ENCODE measurements around the gene ADAMTS17. TPM values are rescaled to one million over a fixed set of nuclear protein-coding genes. Genes with fewer than 3 reads are reported as not detected.

ADAMTS17 gene
- total and polyA plus RNA-seq, 4 donors, result 0.28 to 46.9 (median 9.1) TPM

DNA sequence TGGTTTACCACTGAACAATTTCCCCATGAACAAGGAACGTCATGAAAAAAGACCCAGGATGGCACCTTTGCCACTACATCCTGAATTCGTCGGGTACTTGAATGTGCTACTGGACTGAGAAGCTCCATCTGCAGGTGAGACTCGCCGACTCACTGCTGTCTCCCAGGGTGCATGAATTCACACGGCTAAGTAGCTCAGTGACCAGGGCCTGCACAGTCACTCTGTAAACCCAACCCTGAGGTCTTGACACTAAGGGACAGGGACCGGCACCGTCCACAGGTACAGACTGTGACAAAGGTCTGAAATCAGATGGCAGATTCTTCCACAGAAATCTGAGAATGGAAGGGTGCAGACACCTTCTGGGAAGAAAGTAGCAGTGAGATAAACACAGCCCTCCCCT is 187.4 kb downstream of the ADAMTS17 start:
- TF ChIP-seq TAF1 (conservative IDR thresholded peaks at IDR 0.05) (no peak), HNF4A (conservative IDR thresholded peaks at IDR 0.05) (no peak)
- TF ChIP-seq, protein P1, sequence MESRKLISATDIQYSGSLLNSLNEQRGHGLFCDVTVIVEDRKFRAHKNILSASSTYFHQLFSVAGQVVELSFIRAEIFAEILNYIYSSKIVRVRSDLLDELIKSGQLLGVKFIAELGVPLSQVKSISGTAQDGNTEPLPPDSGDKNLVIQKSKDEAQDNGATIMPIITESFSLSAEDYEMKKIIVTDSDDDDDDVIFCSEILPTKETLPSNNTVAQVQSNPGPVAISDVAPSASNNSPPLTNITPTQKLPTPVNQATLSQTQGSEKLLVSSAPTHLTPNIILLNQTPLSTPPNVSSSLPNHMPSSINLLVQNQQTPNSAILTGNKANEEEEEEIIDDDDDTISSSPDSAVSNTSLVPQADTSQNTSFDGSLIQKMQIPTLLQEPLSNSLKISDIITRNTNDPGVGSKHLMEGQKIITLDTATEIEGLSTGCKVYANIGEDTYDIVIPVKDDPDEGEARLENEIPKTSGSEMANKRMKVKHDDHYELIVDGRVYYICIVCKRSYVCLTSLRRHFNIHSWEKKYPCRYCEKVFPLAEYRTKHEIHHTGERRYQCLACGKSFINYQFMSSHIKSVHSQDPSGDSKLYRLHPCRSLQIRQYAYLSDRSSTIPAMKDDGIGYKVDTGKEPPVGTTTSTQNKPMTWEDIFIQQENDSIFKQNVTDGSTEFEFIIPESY (IDR thresholded peaks at IDR 0.05), result no peak
- no peak for DNase-seq (ENCODE audit: low spot score)
- H3K27me3 ChIP-seq (ENCODE audit: control insufficient read depth in 4 of 4, insufficient read depth in 4 of 4, low read length in 3 of 4), result no peaks in the 10 kb centered on the region

DNA sequence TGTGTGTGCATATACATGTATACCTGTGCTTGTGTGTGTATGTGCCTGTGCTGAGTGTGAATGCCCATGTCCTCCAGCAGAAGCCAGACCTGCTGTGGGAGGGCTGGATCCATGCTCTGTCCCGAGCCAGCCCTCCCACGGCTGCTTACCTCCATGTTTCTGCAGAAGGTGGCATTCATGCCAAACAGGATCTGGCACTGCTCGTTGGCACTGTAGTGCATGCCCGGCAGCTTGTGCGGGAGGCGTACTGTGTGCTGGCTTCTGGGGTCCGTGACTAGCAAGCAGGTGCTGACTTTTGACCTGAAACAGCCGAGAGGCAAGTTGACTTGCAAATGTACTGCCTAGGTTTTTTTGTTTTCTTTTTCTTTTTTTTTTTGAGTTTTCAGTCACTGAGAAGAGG is 189.3 kb downstream of the ADAMTS17 start:
- H3K36me3 ChIP-seq (ENCODE audit: control insufficient read depth in 4 of 4, insufficient read depth in 3 of 4, low read depth in 1 of 4, low read length in 3 of 4), result peaks cover 2 to 12% (median 6%) of the 10 kb centered on the region in 4 donors
- 89% methylated on average over 8 of the region's 8 CpGs for WGBS
- H3K9me3 ChIP-seq (ENCODE audit: control insufficient read depth in 4 of 4, low read length in 3 of 4), result peaks cover 2 to 9% (median 8%) of the 10 kb centered on the region in 4 donors
- DNase-seq (ENCODE audit: low spot score), result no peak
- H3K27me3 ChIP-seq (ENCODE audit: control insufficient read depth in 4 of 4, insufficient read depth in 4 of 4, low read length in 3 of 4), result no peaks in the 10 kb centered on the region
- H3K4me3 ChIP-seq (ENCODE audit: low read depth in 1 of 3, low read length in 3 of 3), result no peak overlapping the region
- H3K9ac ChIP-seq (ENCODE audit: low read depth in 1 of 2, low read length in 2 of 2), result no peak overlapping the region
- TF ChIP-seq, protein P2, sequence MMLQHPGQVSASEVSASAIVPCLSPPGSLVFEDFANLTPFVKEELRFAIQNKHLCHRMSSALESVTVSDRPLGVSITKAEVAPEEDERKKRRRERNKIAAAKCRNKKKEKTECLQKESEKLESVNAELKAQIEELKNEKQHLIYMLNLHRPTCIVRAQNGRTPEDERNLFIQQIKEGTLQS (IDR thresholded peaks at IDR 0.05), result no peak
- no peak for TF ChIP-seq YY1 (IDR thresholded peaks at IDR 0.05)
- no peak for TF ChIP-seq HNF4A (conservative IDR thresholded peaks at IDR 0.05)
- no peak for TF ChIP-seq SP1 (IDR thresholded peaks at IDR 0.05)
- TF ChIP-seq NR2F2 (IDR thresholded peaks at IDR 0.05), result no peak
- TF ChIP-seq FOXA1 (IDR thresholded peaks at IDR 0.05), result no peak
- TF ChIP-seq RAD21 (IDR thresholded peaks at IDR 0.05), result no peak
- TF ChIP-seq, protein P1 (IDR thresholded peaks at IDR 0.05), result no peak
- TF ChIP-seq HNF4G (IDR thresholded peaks at IDR 0.05), result no peak
- no peak for TF ChIP-seq FOXA2 (IDR thresholded peaks at IDR 0.05)
- no peak for TF ChIP-seq GABPA (IDR thresholded peaks at IDR 0.05 in 1 of 2, conservative IDR thresholded peaks at IDR 0.05 in 1 of 2)
- TF ChIP-seq EGR1 (IDR thresholded peaks at IDR 0.05; ENCODE audit: low read depth in 2 of 2), result no peak
- TF ChIP-seq, protein P3, sequence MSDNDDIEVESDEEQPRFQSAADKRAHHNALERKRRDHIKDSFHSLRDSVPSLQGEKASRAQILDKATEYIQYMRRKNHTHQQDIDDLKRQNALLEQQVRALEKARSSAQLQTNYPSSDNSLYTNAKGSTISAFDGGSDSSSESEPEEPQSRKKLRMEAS (IDR thresholded peaks at IDR 0.05), result no peak
- no peak for TF ChIP-seq JUND (IDR thresholded peaks at IDR 0.05)
- TF ChIP-seq, protein P4, sequence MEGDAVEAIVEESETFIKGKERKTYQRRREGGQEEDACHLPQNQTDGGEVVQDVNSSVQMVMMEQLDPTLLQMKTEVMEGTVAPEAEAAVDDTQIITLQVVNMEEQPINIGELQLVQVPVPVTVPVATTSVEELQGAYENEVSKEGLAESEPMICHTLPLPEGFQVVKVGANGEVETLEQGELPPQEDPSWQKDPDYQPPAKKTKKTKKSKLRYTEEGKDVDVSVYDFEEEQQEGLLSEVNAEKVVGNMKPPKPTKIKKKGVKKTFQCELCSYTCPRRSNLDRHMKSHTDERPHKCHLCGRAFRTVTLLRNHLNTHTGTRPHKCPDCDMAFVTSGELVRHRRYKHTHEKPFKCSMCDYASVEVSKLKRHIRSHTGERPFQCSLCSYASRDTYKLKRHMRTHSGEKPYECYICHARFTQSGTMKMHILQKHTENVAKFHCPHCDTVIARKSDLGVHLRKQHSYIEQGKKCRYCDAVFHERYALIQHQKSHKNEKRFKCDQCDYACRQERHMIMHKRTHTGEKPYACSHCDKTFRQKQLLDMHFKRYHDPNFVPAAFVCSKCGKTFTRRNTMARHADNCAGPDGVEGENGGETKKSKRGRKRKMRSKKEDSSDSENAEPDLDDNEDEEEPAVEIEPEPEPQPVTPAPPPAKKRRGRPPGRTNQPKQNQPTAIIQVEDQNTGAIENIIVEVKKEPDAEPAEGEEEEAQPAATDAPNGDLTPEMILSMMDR (IDR thresholded peaks at IDR 0.05; ENCODE audit: low read depth, low read length, missing input control), result no peak
- no peak for TF ChIP-seq TAF1 (conservative IDR thresholded peaks at IDR 0.05)
- TF ChIP-seq, protein P5, sequence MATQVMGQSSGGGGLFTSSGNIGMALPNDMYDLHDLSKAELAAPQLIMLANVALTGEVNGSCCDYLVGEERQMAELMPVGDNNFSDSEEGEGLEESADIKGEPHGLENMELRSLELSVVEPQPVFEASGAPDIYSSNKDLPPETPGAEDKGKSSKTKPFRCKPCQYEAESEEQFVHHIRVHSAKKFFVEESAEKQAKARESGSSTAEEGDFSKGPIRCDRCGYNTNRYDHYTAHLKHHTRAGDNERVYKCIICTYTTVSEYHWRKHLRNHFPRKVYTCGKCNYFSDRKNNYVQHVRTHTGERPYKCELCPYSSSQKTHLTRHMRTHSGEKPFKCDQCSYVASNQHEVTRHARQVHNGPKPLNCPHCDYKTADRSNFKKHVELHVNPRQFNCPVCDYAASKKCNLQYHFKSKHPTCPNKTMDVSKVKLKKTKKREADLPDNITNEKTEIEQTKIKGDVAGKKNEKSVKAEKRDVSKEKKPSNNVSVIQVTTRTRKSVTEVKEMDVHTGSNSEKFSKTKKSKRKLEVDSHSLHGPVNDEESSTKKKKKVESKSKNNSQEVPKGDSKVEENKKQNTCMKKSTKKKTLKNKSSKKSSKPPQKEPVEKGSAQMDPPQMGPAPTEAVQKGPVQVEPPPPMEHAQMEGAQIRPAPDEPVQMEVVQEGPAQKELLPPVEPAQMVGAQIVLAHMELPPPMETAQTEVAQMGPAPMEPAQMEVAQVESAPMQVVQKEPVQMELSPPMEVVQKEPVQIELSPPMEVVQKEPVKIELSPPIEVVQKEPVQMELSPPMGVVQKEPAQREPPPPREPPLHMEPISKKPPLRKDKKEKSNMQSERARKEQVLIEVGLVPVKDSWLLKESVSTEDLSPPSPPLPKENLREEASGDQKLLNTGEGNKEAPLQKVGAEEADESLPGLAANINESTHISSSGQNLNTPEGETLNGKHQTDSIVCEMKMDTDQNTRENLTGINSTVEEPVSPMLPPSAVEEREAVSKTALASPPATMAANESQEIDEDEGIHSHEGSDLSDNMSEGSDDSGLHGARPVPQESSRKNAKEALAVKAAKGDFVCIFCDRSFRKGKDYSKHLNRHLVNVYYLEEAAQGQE (IDR thresholded peaks at IDR 0.05), result no peak
- TF ChIP-seq RXRA (IDR thresholded peaks at IDR 0.05), result no peak
- H3K27ac ChIP-seq (ENCODE audit: low read depth in 1 of 2, low read length in 2 of 2), result no peak overlapping the region
- peaks cover 0 to 7% (median 2%) of the 10 kb centered on the region in 4 donors for H3K4me1 ChIP-seq (ENCODE audit: control insufficient read depth in 4 of 4, insufficient read depth in 4 of 4, low read length in 3 of 4)

More for the DNA sequence above, 187.4 kb downstream of the ADAMTS17 start:
- Histone ChIP-seq H3K9ac (ENCODE audit: low read depth in 1 of 2, low read length in 2 of 2) (no peak overlapping the region), H3K4me3 (ENCODE audit: low read depth in 1 of 3, low read length in 3 of 3) (no peak overlapping the region), H3K27ac (ENCODE audit: low read depth in 1 of 2, low read length in 2 of 2) (no peak overlapping the region), H3K36me3 (ENCODE audit: control insufficient read depth in 4 of 4, insufficient read depth in 3 of 4, low read depth in 1 of 4, low read length in 3 of 4) (peaks cover 2 to 8% (median 3%) of the 10 kb centered on the region in 4 donors), H3K4me1 (ENCODE audit: control insufficient read depth in 4 of 4, insufficient read depth in 4 of 4, low read length in 3 of 4) (peaks cover 0 to 7% (median 2%) of the 10 kb centered on the region in 4 donors), H3K9me3 (ENCODE audit: control insufficient read depth in 4 of 4, low read length in 3 of 4) (no peaks in the 10 kb centered on the region)
- WGBS, result 86% methylated on average over 8 of the region's 8 CpGs
